Body of pancreas (tissue), 4 donors: ENCODE data around the gene ABCA3. TPM values are rescaled to one million over a fixed set of nuclear protein-coding genes. Genes with fewer than 3 reads are reported as not detected.

Source experiments
- ATAC-seq: fragments of 150-250 bp; one replicate; pipeline ENCODE4 v1.9.1; 2016
- DNase-seq, 4 donors: peaks; one replicate each; pipeline ENCODE4 v3.0.0-alpha.2; 2019
- H3K27ac ChIP-seq, 4 donors: fragments of 200-600 bp; sonication (generic); 1 replicate in 3 of 4; 2 replicates in 1 of 4; pipeline versions ENCODE4 v1.5.1 to v1.6.1; 2016 to 2019; ENCODE audit warnings: mild to moderate bottlenecking in 1 of 4, mixed read lengths in 1 of 4, moderate library complexity in 1 of 4
- H3K27me3 ChIP-seq, 2 donors: fragments of 200-600 bp; sonication (generic); one replicate each; pipeline ENCODE4 v1.6.0; 2016; ENCODE audit warnings: mild to moderate bottlenecking in 1 of 2
- H3K36me3 ChIP-seq, 2 donors: fragments of 200-600 bp; sonication (generic); replicated peaks in 1 of 2; 2 replicates each; pipeline ENCODE4 v1.5.1; 2016; ENCODE audit warnings: low read depth in 2 of 2; ENCODE audit not compliant: insufficient read depth in 1 of 2
- H3K4me1 ChIP-seq: fragments of 200-600 bp; sonication (generic); one replicate; pipeline ENCODE4 v1.6.0; 2016
- H3K4me3 ChIP-seq, 2 donors: fragments of 200-600 bp; sonication (generic); 1 replicate in 1 of 2; 2 replicates in 1 of 2; pipeline ENCODE4 v1.5.1; 2016 to 2019
- H3K9me3 ChIP-seq, 3 donors: fragments of 200-600 bp; sonication (generic); 1 replicate in 2 of 3; 2 replicates in 1 of 3; pipeline ENCODE4 v1.5.1; 2016
- POLR2A ChIP-seq, 3 donors: fragments of 450-650 bp; IDR thresholded peaks; one replicate each; pipeline ENCODE4 v1.6.1; 2016; ENCODE audit warnings: antibody characterized with exemption in 3 of 3, mild to moderate bottlenecking in 2 of 3
- WGBS, 2 donors: methylation state at CpG; one replicate each; pipeline ENCODE4 v1.1.5; 2017; 5-methylcytosine and 5-hydroxymethylcytosine counted together
- intact Hi-C: fragments of 100-400 bp; cut with DNase I; formaldehyde crosslinking; loops from one replicate; pipeline ENCODE4 v1.15.1; 2023
- total RNA-seq, 2 donors: library from RNA; depleted of rRNA; stranded (reverse); fragments of >200 nt; gene quantifications; one replicate each; pipeline ENCODE4 v1.1.0, GENCODE V29; 2016
- TF ChIP-seq, protein P1 (sequence below), 7 experiments: fragments of 450-650 bp in 4 of 7; fragments of 200-600 bp in 3 of 7; sonication (generic) in 3 of 7; IDR thresholded peaks; one replicate each; pipeline ENCODE4 v1.5.1; 2016 to 2019; ENCODE audit warnings: antibody characterized with exemption in 7 of 7

ABCA3 gene
- total RNA-seq, 2 donors from 2014 or later: 13.8 to 21.0 TPM

DNA sequence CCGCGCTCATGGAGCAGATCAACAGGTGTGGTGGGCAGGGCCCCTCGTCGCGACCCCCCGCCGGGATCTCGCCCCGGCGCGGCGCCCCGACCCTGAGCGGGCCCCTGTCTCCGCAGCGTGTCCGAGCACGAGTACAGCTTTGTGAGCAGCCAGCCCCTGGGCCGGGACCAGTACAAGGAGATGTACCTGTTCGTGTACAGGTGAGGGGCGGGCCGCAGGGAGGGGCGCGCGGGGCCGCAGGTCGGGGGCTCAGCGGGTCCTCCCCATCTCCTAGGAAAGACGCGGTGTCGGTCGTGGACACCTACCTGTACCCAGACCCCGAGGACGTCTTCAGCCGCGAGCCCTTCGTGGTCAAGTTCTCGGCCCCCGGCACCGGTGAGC lies 103.4 kb downstream of the ABCA3 start:
- no peak for ATAC-seq

DNA sequence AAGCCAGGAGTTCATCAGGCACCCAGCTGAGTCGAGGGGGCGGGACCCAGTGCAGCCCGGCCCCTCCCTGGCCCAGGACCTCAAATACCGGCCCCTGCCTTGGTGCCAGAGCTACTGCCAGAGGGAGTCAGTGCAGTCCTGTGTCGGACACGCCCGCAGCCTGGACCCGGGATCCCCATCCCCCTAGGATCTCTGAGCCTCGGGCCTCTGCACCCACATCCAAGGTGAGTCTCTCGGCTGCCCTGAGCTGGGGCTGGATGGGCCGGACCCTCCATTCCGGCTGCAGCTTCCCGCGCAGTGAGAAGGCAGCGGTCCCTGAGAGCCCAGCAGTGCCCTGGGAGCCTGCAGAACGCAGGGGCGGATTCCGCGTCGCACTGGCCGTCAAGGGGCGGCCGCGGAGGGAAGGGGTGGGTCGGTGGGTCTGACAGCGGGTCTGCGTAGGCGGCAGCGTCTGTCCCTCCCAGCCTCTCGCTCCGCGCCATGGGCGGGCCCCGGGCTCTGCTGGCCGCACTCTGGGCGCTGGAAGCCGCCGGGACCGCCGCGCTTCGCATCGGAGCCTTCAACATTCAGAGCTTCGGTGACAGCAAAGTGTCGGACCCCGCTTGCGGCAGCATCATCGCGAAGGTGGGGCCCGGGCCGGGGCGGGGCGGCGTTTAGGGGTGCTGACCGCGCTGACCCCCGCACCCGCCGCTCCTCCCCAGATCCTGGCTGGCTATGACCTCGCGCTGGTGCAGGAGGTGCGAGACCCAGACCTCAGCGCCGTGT lies 104.0 kb downstream of the ABCA3 start, which contains the start of gene DNASE1L2:
DNASE1L2 (plus strand) TSS at position 108 of the 765 bp plus-strand sequence; CDS start at position 481, 373 bp downstream.
- peaks cover 23% of the 10 kb centered on the region for H3K4me1 ChIP-seq
- DNase-seq (peak in 1 of 4 donors; percentile 41), ATAC-seq (peak; percentile 21)
- H3K36me3 ChIP-seq: peaks cover 8 to 21% of the 10 kb centered on the region in 2 donors
- no peak within 1 kb of the TSS for H3K4me3 ChIP-seq
- TF ChIP-seq, protein P1, sequence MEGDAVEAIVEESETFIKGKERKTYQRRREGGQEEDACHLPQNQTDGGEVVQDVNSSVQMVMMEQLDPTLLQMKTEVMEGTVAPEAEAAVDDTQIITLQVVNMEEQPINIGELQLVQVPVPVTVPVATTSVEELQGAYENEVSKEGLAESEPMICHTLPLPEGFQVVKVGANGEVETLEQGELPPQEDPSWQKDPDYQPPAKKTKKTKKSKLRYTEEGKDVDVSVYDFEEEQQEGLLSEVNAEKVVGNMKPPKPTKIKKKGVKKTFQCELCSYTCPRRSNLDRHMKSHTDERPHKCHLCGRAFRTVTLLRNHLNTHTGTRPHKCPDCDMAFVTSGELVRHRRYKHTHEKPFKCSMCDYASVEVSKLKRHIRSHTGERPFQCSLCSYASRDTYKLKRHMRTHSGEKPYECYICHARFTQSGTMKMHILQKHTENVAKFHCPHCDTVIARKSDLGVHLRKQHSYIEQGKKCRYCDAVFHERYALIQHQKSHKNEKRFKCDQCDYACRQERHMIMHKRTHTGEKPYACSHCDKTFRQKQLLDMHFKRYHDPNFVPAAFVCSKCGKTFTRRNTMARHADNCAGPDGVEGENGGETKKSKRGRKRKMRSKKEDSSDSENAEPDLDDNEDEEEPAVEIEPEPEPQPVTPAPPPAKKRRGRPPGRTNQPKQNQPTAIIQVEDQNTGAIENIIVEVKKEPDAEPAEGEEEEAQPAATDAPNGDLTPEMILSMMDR (IDR thresholded peaks at IDR 0.05): no peak
- no peak for TF ChIP-seq POLR2A (IDR thresholded peaks at IDR 0.05)
- no peak within 1 kb of the TSS for H3K27ac ChIP-seq
- intact Hi-C loops: no loop called here
- H3K27me3 ChIP-seq: peaks cover 0 to 5% of the 10 kb centered on the region in 2 donors
- 4% methylated on average over 32 of the region's 64 CpGs; no CpG with 5 or more reads in 1 of the 2 donors for WGBS, 2 donors
- H3K9me3 ChIP-seq: no peaks in the 10 kb centered on the region

More for the DNA sequence above, 103.4 kb downstream of the ABCA3 start:
- intact Hi-C loops: no loop called here
- H3K36me3 ChIP-seq: peaks cover 8 to 18% of the 10 kb centered on the region in 2 donors
- DNase-seq: no peak
- H3K4me1 ChIP-seq: peaks cover 23% of the 10 kb centered on the region
- WGBS, 2 donors: 6 to 13% methylated on average over 7 to 37 of the region's 40 CpGs
- H3K27ac ChIP-seq: no peak overlapping the region
- no peak overlapping the region for H3K4me3 ChIP-seq
- TF ChIP-seq POLR2A (IDR thresholded peaks at IDR 0.05): no peak
- TF ChIP-seq, protein P1 (IDR thresholded peaks at IDR 0.05): no peak
- H3K27me3 ChIP-seq: peaks cover 0 to 5% of the 10 kb centered on the region in 2 donors
- H3K9me3 ChIP-seq: no peaks in the 10 kb centered on the region

DNA sequence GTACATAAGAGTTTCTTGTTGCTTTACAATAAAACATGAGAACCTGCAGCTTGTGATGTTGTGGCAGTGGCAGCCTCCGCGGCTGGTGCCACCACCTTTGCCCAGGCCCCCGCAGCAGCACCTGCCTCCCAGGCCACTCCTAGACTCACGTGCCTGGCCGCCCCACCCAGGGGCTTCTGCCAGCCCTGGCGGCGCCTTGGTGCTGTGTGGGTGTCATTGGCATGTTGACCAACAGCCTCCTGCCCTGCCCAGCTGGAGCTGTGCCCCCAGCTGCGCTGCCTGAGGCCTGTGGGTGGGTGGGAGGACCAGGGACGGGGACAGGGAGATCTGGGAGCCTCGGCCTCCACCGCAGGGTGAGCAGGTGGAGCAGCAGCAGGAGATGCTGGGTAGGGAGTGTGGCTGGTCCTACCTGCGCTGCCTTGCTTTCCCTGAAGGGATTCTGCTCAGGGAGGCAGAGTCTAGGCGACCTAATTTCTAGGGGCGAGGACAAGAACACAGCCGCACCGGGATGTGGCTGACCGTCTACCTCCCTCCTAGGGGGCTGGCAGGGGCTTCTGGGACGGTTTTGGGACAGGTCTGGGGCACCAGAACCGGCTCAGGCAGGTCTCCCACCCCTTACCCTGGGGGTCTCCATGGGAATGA lies 104.7 kb downstream of the ABCA3 start:
- no peak for ATAC-seq
- peaks cover 8 to 24% of the 10 kb centered on the region in 2 donors for H3K36me3 ChIP-seq
- intact Hi-C loops: no loop called here
- no peak for DNase-seq
- H3K9me3 ChIP-seq: no peaks in the 10 kb centered on the region
- peaks cover 0 to 5% of the 10 kb centered on the region in 2 donors for H3K27me3 ChIP-seq
- TF ChIP-seq, protein P1 (IDR thresholded peaks at IDR 0.05): no peak
- TF ChIP-seq POLR2A (IDR thresholded peaks at IDR 0.05): no peak
- H3K4me3 ChIP-seq: no peak overlapping the region
- H3K4me1 ChIP-seq: peaks cover 23% of the 10 kb centered on the region
- H3K27ac ChIP-seq: no peak overlapping the region
- WGBS, 2 donors: 76 to 82% methylated on average over 7 to 19 of the region's 19 CpGs

DNA sequence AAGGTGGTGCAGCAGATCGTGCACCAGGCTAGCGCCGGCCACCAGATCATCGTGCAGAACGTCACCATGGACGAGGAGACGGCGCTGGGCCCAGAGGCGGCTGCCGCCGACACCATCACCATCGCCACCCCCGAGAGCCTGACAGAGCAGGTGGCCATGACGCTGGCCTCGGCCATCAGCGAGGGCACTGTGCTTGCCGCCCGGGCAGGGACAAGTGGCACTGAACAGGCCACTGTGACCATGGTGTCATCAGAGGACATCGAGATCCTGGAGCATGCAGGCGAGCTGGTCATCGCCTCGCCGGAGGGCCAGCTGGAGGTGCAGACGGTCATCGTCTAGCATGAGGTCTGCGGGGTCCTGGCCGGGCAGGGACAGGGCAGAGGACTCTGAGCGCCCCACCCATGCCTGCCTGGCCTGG lies 105.3 kb downstream of the ABCA3 start:
- no peak for DNase-seq

More for the DNA sequence above, 105.3 kb downstream of the ABCA3 start:
- ATAC-seq: no peak
- WGBS, 2 donors: 90% methylated on average over 20 of the region's 28 CpGs; no CpG with 5 or more reads in 1 of the 2 donors
- TF ChIP-seq POLR2A (IDR thresholded peaks at IDR 0.05): no peak
- TF ChIP-seq, protein P1 (IDR thresholded peaks at IDR 0.05): no peak
- H3K27me3 ChIP-seq: peaks cover 0 to 5% of the 10 kb centered on the region in 2 donors
- peaks cover 8 to 24% of the 10 kb centered on the region in 2 donors for H3K36me3 ChIP-seq
- H3K4me3 ChIP-seq: no peak overlapping the region
- peaks cover 23% of the 10 kb centered on the region for H3K4me1 ChIP-seq
- intact Hi-C loops: no loop called here
- H3K27ac ChIP-seq: no peak overlapping the region
- no peaks in the 10 kb centered on the region for H3K9me3 ChIP-seq
